Measurements from ENCODE around the gene KPNA2. TPM values are rescaled to one million over a fixed set of nuclear protein-coding genes. Genes with fewer than 3 reads are reported as not detected.

Gene KPNA2
- total and polyA plus RNA-seq, 9 of the 15 experiments (the other 6 are each of a cell fraction or from before 2014, with no cell fraction given), result 132 to 984 (median 241) TPM

DNA sequence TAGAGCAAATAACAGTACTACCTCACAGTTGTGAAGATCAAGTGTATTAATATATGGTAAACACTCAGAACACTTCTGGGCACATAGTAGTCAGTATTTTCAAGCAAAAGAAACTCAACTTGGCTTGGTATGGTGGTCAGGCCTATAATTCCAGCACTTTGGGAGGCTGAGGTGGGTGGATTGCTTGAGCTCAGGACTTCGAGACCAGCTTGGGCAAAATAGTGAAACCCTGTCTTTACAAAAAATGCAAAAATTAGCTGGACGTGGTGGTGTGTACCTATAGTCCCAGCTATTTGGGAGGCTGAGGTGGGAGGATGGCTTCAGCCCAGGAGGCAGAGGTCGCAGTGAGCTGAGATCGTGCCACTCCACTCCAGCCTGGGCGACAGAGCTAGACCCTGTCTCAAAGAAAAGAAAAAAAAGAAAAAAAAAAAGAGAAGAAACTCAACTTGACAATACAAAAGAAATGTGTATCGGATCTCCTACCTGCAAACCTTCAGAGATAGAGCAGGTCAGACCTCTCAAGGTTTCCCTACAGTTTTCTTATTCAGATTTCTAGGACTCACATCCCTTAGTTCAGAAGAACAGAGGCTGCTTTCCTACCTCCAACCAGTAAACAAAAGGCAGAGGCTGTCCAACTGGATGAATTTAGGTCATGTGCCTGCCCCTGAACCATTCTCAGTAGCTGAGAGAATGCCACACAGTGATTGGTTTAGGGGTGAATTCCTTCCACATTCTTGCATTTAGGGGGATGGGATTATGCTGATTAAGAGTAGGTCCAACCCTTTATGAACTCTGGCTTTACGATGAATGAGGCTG is 1.7 kb upstream of the KPNA2 start:
- 0 out of 3 replicates have a peak, but pooled peaks have one; percentile 3 for ATAC-seq
- Histone ChIP-seq H2AFZ (ENCODE audit: low read depth, low read length) (peak overlapping the region; percentile 92), H3K9me3 (replicated peaks; ENCODE audit: control insufficient read depth, insufficient read depth, low read depth, low read length) (no peaks in the 10 kb centered on the region), H3K4me1 (replicated peaks in 1 of 2; ENCODE audit: control insufficient read depth in 2 of 2, insufficient read depth in 2 of 2, low read length in 2 of 2) (peaks cover 8 to 14% of the 10 kb centered on the region in 2 experiments), H3K4me2 (ENCODE audit: insufficient read depth, low read length) (0 out of 2 replicates have a peak overlapping the region, but pooled peaks have one; percentile 9), H3K27ac (ENCODE audit: extremely low read depth, low read depth, low read length) (no peak overlapping the region), H3K79me2 (ENCODE audit: control insufficient read depth, insufficient read depth, low read length) (peaks cover 34% of the 10 kb centered on the region), H3K9me1 (ENCODE audit: control insufficient read depth, insufficient read depth, low read length) (no peaks in the 10 kb centered on the region), H4K20me1 (replicated peaks; ENCODE audit: control insufficient read depth, insufficient read depth, low read length) (no peaks in the 10 kb centered on the region), H3K27me3 (ENCODE audit: control insufficient read depth in 2 of 2, insufficient read depth in 2 of 2, low read length in 2 of 2) (no peaks in the 10 kb centered on the region), H3K4me3 (no peak overlapping the region), H3K36me3 (ENCODE audit: control insufficient read depth, insufficient read depth, low read length) (peaks cover 28% of the 10 kb centered on the region; the same call in 2 of the 3 replicates), H3K9ac (ENCODE audit: insufficient read depth in 1 of 2, low read depth in 2 of 2, low read length in 2 of 2) (no peak overlapping the region)
- POLR2A ChIA-PET, result interaction anchor here (0.7 to 0.8 kb wide), 2 partner anchors 14 to 422 kb away, joined by 3 read pairs; no protein-coding TSS in a partner anchor
- BruUV-seq (replicated peaks), result no TSS peak
- in situ Hi-C loops (cut with MboI) (no loop called here), intact Hi-C loops (cut with micrococcal nuclease) (no loop called here)
- CTCF ChIA-PET (ENCODE audit: low intra/inter-chr PET ratio), result no interaction called here
- 68% methylated on average over 7 of the region's 7 CpGs for WGBS (ENCODE audit: insufficient coverage, low coverage, missing lambda C conversion rate)
- peak; percentile 59 for FAIRE-seq
- DNase-seq (ENCODE audit: extremely low read depth in 1 of 4, low spot score in 3 of 4), result peak; percentile 22 to 48 (median 30)
- TF ChIP-seq NCOA6 (IDR thresholded peaks at IDR 0.05), result no peak
- no peak for TF ChIP-seq SIN3A (IDR thresholded peaks at IDR 0.05; ENCODE audit: borderline replicate concordance in 2 of 2, control insufficient read depth in 1 of 2, low read depth in 2 of 2, low read length in 2 of 2)
- no peak for TF ChIP-seq ESRRB (CRISPR knock-in tag; IDR thresholded peaks at IDR 0.05; ENCODE audit: borderline replicate concordance)
- TF ChIP-seq NONO (IDR thresholded peaks at IDR 0.05; ENCODE audit: low read depth in 2 of 2, low read length in 1 of 2), result no peak
- 0 out of 4 replicates have a peak, but pooled peaks of 1 of the 2 experiments have one; percentile 4 for TF ChIP-seq RCOR1 (IDR thresholded peaks at IDR 0.05; ENCODE audit: borderline replicate concordance in 1 of 2, low read depth in 2 of 2, low read length in 2 of 2)
- TF ChIP-seq, protein P1, sequence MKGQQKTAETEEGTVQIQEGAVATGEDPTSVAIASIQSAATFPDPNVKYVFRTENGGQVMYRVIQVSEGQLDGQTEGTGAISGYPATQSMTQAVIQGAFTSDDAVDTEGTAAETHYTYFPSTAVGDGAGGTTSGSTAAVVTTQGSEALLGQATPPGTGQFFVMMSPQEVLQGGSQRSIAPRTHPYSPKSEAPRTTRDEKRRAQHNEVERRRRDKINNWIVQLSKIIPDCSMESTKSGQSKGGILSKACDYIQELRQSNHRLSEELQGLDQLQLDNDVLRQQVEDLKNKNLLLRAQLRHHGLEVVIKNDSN (CRISPR knock-in tag; IDR thresholded peaks at IDR 0.05), result peak; percentile 53
- 0 out of 2 replicates have a peak, but pooled peaks have one; percentile 5 for TF ChIP-seq ZNF316 (IDR thresholded peaks at IDR 0.05)
- TF ChIP-seq USF2 (CRISPR knock-in tag; IDR thresholded peaks at IDR 0.05), result peak; percentile 46
- TF ChIP-seq, protein P2, sequence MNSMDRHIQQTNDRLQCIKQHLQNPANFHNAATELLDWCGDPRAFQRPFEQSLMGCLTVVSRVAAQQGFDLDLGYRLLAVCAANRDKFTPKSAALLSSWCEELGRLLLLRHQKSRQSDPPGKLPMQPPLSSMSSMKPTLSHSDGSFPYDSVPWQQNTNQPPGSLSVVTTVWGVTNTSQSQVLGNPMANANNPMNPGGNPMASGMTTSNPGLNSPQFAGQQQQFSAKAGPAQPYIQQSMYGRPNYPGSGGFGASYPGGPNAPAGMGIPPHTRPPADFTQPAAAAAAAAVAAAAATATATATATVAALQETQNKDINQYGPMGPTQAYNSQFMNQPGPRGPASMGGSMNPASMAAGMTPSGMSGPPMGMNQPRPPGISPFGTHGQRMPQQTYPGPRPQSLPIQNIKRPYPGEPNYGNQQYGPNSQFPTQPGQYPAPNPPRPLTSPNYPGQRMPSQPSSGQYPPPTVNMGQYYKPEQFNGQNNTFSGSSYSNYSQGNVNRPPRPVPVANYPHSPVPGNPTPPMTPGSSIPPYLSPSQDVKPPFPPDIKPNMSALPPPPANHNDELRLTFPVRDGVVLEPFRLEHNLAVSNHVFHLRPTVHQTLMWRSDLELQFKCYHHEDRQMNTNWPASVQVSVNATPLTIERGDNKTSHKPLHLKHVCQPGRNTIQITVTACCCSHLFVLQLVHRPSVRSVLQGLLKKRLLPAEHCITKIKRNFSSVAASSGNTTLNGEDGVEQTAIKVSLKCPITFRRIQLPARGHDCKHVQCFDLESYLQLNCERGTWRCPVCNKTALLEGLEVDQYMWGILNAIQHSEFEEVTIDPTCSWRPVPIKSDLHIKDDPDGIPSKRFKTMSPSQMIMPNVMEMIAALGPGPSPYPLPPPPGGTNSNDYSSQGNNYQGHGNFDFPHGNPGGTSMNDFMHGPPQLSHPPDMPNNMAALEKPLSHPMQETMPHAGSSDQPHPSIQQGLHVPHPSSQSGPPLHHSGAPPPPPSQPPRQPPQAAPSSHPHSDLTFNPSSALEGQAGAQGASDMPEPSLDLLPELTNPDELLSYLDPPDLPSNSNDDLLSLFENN (IDR thresholded peaks at IDR 0.05; ENCODE audit: low read depth in 2 of 2, low read length in 2 of 2), result no peak
- TF ChIP-seq RAD51 (IDR thresholded peaks at IDR 0.05; ENCODE audit: borderline replicate concordance, low read depth), result peak; percentile 54; the same call in 1 of the 2 replicates
- no peak for TF ChIP-seq ZNF3 (CRISPR knock-in tag; IDR thresholded peaks at IDR 0.05)
- TF ChIP-seq ZNF354B (CRISPR knock-in tag; IDR thresholded peaks at IDR 0.05), result no peak
- no peak for TF ChIP-seq NFYB (IDR thresholded peaks at IDR 0.05; ENCODE audit: extremely low read depth, insufficient read length)

Measured in K562 (cell line).